Stimulated activated CD8-positive, alpha-beta memory T cell treated with anti-CD3 and anti-CD28 coated beads, Interleukin-12 subunit alpha, Interleukin-12 subunit beta, amount 100 ng/mL, for 24 hours (primary cell): Measurements from ENCODE around the gene VWA5B1.

ENCODE experiments used
- DNase-seq: peaks from one replicate; pipeline ENCODE4 v3.0.0-alpha.2; 2020; ENCODE audit errors: extremely low read depth

Gene VWA5B1

GRCh38 chr1:20347699-20348098 is 57.0 kb downstream of the VWA5B1 start:
- DNase-seq = no peak

GRCh38 chr1:20348326-20348915 is 57.7 kb downstream of the VWA5B1 start:
- DNase-seq = no peak

- DNase-seq = no peak
Observed at GRCh38 chr1:20349561-20349960, 58.9 kb downstream of the VWA5B1 start.

- no peak for DNase-seq
Observed at GRCh38 chr1:20349971-20350370, 59.3 kb downstream of the VWA5B1 start.

GRCh38 chr1:20350421-20350820 is 59.7 kb downstream of the VWA5B1 start:
- no peak for DNase-seq

GRCh38 chr1:20351911-20352701 is 61.4 kb downstream of the VWA5B1 start:
- no peak for DNase-seq

- no peak for DNase-seq
Observed at GRCh38 chr1:20353836-20354235, 63.2 kb downstream of the VWA5B1 start.

- no peak for DNase-seq
Observed at GRCh38 chr1:20354610-20355009, 63.9 kb downstream of the VWA5B1 start.

GRCh38 chr1:20355101-20355827 is 64.6 kb downstream of the VWA5B1 start:
- DNase-seq = no peak

- DNase-seq = no peak
Observed at GRCh38 chr1:20355828-20356735, 65.4 kb downstream of the VWA5B1 start.

GRCh38 chr1:20356850-20357459 is 66.3 kb downstream of the VWA5B1 start:
- no peak for DNase-seq

GRCh38 chr1:20357796-20358195 is 67.1 kb downstream of the VWA5B1 start:
- no peak for DNase-seq

- no peak for DNase-seq
Observed at GRCh38 chr1:20358761-20359263, 68.1 kb downstream of the VWA5B1 start.

- no peak for DNase-seq
Observed at GRCh38 chr1:20359451-20360330, 69.0 kb downstream of the VWA5B1 start.

GRCh38 chr1:20361401-20361800 is 70.7 kb downstream of the VWA5B1 start:
- no peak for DNase-seq

GRCh38 chr1:20361805-20362381 is 71.2 kb downstream of the VWA5B1 start:
- DNase-seq = no peak

GRCh38 chr1:20362856-20363255 is 72.2 kb downstream of the VWA5B1 start:
- DNase-seq = no peak

- DNase-seq = no peak
Observed at GRCh38 chr1:20365421-20366055, 74.9 kb downstream of the VWA5B1 start.

GRCh38 chr1:20366056-20366462 is 75.4 kb downstream of the VWA5B1 start:
- DNase-seq = no peak
